ENCODE data around the gene FBLN1. TPM values are rescaled to one million over a fixed set of nuclear protein-coding genes. Genes with fewer than 3 reads are reported as not detected.
A peak's percentile ranks its signal among the peaks of the same experiment; 100 is the strongest.
"Not testable (repeated sequence)": the region's sequence is repeated elsewhere in the genome, so short reads cannot be mapped to it uniquely, and the experiment has no call there.

FBLN1 gene
- total RNA-seq, 2 donors from 2014 or later, result 587 to 972 TPM

GRCh38 chr22:45456811-45457210, 45.9 kb upstream of the FBLN1 start:
- no peak for TF ChIP-seq CTCF (IDR thresholded peaks at IDR 0.05)
- H3K36me3 ChIP-seq, result no peaks in the 10 kb centered on the region
- no peak overlapping the region for H3K4me3 ChIP-seq
- DNase-seq (ENCODE audit: low spot score) (no peak), ATAC-seq (ENCODE audit: insufficient number of reproducible peaks, low FRiP score, low read depth) (no peak)
- no peak overlapping the region for H3K27ac ChIP-seq
- no peaks in the 10 kb centered on the region for H3K27me3 ChIP-seq (replicated peaks; ENCODE audit: insufficient read depth)
- H3K4me1 ChIP-seq (ENCODE audit: control insufficient read depth in 1 of 2, low read depth in 2 of 2), result peaks cover 0 to 38% of the 10 kb centered on the region in 2 donors
- H3K9me3 ChIP-seq, result no peaks in the 10 kb centered on the region

- no peaks in the 10 kb centered on the region for H3K9me3 ChIP-seq
- H3K27ac ChIP-seq, result no peak overlapping the region
- ATAC-seq (ENCODE audit: insufficient number of reproducible peaks, low FRiP score, low read depth), result no peak
These were observed 44.2 kb upstream of the FBLN1 start for GRCh38 chr22:45458532-45458931.

GRCh38 chr22:45459235-45459634, 43.4 kb upstream of the FBLN1 start:
- no peak for TF ChIP-seq CTCF (IDR thresholded peaks at IDR 0.05)
- Histone ChIP-seq H3K4me1 (ENCODE audit: control insufficient read depth in 1 of 2, low read depth in 2 of 2) (peaks cover 0 to 22% of the 10 kb centered on the region in 2 donors), H3K27ac (peak overlapping the region in 1 of 2 donors; percentile 76), H3K4me3 (no peak overlapping the region), H3K9me3 (no peaks in the 10 kb centered on the region), H3K36me3 (no peaks in the 10 kb centered on the region), H3K27me3 (replicated peaks; ENCODE audit: insufficient read depth) (no peaks in the 10 kb centered on the region)
- DNase-seq (ENCODE audit: low spot score) (no peak), ATAC-seq (ENCODE audit: insufficient number of reproducible peaks, low FRiP score, low read depth) (no peak)

More at GRCh38 chr22:45458532-45458931, 44.2 kb upstream of the FBLN1 start:
- no peak overlapping the region for H3K4me3 ChIP-seq
- peaks cover 0 to 22% of the 10 kb centered on the region in 2 donors for H3K4me1 ChIP-seq (ENCODE audit: control insufficient read depth in 1 of 2, low read depth in 2 of 2)
- no peak for DNase-seq (ENCODE audit: low spot score)
- no peaks in the 10 kb centered on the region for H3K36me3 ChIP-seq
- H3K27me3 ChIP-seq (replicated peaks; ENCODE audit: insufficient read depth), result no peaks in the 10 kb centered on the region
- no peak for TF ChIP-seq CTCF (IDR thresholded peaks at IDR 0.05)

- H3K4me3 ChIP-seq, result no peak overlapping the region
- H3K4me1 ChIP-seq (ENCODE audit: control insufficient read depth in 1 of 2, low read depth in 2 of 2), result peaks cover 0 to 22% of the 10 kb centered on the region in 2 donors
- H3K9me3 ChIP-seq, result no peaks in the 10 kb centered on the region
- ATAC-seq (ENCODE audit: insufficient number of reproducible peaks, low FRiP score, low read depth) (no peak), DNase-seq (ENCODE audit: low spot score) (no peak)
- no peaks in the 10 kb centered on the region for H3K36me3 ChIP-seq
- H3K27ac ChIP-seq, result peak overlapping the region; percentile 54 to 76
- no peak for TF ChIP-seq CTCF (IDR thresholded peaks at IDR 0.05)
- H3K27me3 ChIP-seq (replicated peaks; ENCODE audit: insufficient read depth), result no peaks in the 10 kb centered on the region
These were observed 42.2 kb upstream of the FBLN1 start for GRCh38 chr22:45460288-45461109.

- Histone ChIP-seq H3K4me3 (no peak overlapping the region), H3K4me1 (ENCODE audit: control insufficient read depth in 1 of 2, low read depth in 2 of 2) (peaks cover 0 to 22% of the 10 kb centered on the region in 2 donors), H3K36me3 (no peaks in the 10 kb centered on the region), H3K9me3 (no peaks in the 10 kb centered on the region), H3K27me3 (replicated peaks; ENCODE audit: insufficient read depth) (no peaks in the 10 kb centered on the region), H3K27ac (no peak overlapping the region)
- no peak for TF ChIP-seq CTCF (IDR thresholded peaks at IDR 0.05)
- DNase-seq (ENCODE audit: low spot score), result no peak
- ATAC-seq (ENCODE audit: insufficient number of reproducible peaks, low FRiP score, low read depth), result no peak
These were observed 40.5 kb upstream of the FBLN1 start for GRCh38 chr22:45462034-45462655.

- H3K36me3 ChIP-seq; H3K27ac ChIP-seq; H3K9me3 ChIP-seq; H3K4me3 ChIP-seq; ATAC-seq (ENCODE audit: insufficient number of reproducible peaks, low FRiP score, low read depth); H3K27me3 ChIP-seq (replicated peaks; ENCODE audit: insufficient read depth); DNase-seq (ENCODE audit: low spot score): not testable (repeated sequence)
- peaks cover 0 to 27% of the 10 kb centered on the region in 2 donors for H3K4me1 ChIP-seq (ENCODE audit: control insufficient read depth in 1 of 2, low read depth in 2 of 2)
These were observed 39.0 kb upstream of the FBLN1 start for GRCh38 chr22:45463691-45464090.
